Panc1 (cell line): ENCODE data around the gene NCKAP5.

ENCODE experiments used
- CTCF ChIP-seq: fragments of 450-650 bp; IDR thresholded peaks from 2 replicates; pipeline ENCODE4 v1.5.1; 2017; ENCODE audit warnings: mild to moderate bottlenecking
- REST ChIP-seq, 2 experiments: IDR thresholded peaks; 2 replicates each; pipeline ENCODE4 v1.6.1; 2011 to 2012; ENCODE audit warnings: low read depth in 2 of 2, control low read depth in 1 of 2, low read length in 1 of 2, mild to moderate bottlenecking in 1 of 2, moderate library complexity in 1 of 2; ENCODE audit not compliant: insufficient read depth in 1 of 2
- TCF7L2 ChIP-seq: IDR thresholded peaks from 2 replicates; pipeline ENCODE4 v1.6.1; 2011; ENCODE audit warnings: mild to moderate bottlenecking, low read depth, low read length, inconsistent platforms

- TF ChIP-seq REST (IDR thresholded peaks at IDR 0.05; ENCODE audit: insufficient read depth in 1 of 2, low read depth in 2 of 2, low read length in 1 of 2), result no peak
- TF ChIP-seq CTCF, result no peak
- TF ChIP-seq TCF7L2, result no peak
These were observed 1.1 kb upstream of the NCKAP5 start for GRCh38 chr2:133569286-133569830.
